Measurements from ENCODE around the gene SKIL.

Gene SKIL

DNA sequence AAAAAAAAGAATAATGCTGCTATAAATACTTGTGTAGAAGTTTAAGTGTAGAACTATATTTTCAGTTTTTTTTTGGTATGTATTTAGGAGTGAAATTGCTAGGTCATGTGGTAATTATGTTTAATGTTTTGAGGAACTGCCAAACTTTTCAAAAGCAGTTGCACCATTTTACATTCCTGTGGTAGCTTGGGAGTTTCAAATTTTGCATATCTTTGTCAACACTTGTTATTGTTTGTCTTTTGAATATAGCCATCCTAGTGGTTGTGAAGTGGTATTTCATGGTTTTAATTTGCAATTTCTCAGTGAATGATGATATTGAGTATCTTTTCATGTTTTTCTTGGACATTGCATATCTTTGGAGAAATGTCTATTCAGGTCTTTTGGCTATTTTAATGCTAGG lies 30.4 kb downstream of the SKIL start:
- no peak for DNase-seq (ENCODE audit: low read depth in 2 of 3, low spot score in 2 of 3)

GRCh38 chr3:170391108-170391507 lies 33.6 kb downstream of the SKIL start:
- DNase-seq (ENCODE audit: low read depth in 2 of 3, low spot score in 2 of 3) = no peak

DNA sequence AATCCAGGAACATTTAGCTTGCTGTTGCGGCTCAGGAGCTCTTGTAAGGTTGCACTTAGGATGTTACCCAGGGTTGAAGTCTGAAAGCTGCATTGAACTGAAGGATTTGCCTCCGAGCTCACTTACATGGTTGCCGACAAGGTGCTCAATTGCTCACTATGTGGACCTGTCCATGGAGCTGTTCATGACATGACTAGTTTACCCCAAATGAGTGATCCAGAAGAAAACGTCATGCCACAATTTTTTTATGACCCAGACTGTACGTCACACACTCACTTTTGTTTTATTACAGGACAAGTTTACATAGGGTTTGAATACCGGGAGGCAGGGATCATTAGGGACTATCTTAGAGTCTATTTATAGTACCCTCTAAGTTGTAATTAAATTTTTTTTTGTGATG lies 40.2 kb downstream of the SKIL start:
- DNase-seq (ENCODE audit: low read depth in 2 of 3, low spot score in 2 of 3) = no peak

DNA sequence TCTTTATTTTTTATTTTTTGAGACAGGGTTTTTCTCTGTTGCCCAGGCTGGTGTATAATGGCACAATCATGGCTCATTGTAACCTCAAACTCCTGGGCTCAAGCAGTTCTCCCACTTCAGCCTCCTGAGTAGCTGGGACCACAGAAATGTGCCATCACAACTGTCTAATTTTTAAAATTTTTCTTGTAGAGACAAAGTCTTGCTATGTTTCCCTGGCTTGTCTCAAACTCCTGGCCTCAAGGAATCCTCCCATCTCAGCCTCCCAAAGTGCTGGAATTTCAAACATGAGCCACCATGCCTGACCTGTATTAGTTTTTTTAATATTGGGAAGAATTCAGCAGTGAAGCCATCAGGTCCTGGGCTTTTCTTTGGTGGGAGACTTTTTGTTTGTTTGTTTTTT lies 47.6 kb downstream of the SKIL start:
- no peak for DNase-seq (ENCODE audit: low read depth in 2 of 3, low spot score in 2 of 3)

DNA sequence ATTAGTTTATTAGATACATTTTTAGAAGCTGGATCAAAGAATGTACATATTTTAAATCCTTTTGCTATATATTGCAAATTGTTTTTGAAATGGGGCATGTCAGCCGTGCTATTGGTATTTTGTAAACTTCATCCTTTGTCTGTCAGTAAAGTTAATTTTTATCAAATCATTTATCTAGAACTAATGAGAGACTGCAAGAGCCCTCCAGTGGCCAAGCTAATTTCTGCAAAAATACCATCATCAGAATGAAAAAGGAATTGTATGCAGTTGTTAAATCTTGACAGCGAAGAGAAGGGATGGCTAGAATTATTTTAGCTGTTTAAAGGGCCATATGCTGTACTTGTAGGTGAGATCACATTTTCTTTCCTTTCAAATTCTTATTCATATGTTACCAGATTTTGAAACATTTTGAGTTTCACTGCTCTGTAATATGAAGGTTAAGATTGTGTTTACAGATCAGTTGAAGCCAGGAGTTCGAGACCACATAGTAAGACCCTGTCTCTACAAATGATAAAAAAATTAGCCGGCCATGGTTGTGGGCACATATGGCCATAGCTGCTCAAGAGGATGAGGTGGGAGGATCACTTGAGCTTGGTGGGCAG lies 53.0 kb downstream of the SKIL start:
- no peak for DNase-seq (ENCODE audit: low read depth in 2 of 3, low spot score in 2 of 3)

GRCh38 chr3:170413291-170413690 lies 55.8 kb downstream of the SKIL start:
- no peak for DNase-seq (ENCODE audit: low read depth in 2 of 3, low spot score in 2 of 3)

GRCh38 chr3:170414202-170414663 lies 56.7 kb downstream of the SKIL start:
- DNase-seq (ENCODE audit: low read depth in 2 of 3, low spot score in 2 of 3) = no peak

DNA sequence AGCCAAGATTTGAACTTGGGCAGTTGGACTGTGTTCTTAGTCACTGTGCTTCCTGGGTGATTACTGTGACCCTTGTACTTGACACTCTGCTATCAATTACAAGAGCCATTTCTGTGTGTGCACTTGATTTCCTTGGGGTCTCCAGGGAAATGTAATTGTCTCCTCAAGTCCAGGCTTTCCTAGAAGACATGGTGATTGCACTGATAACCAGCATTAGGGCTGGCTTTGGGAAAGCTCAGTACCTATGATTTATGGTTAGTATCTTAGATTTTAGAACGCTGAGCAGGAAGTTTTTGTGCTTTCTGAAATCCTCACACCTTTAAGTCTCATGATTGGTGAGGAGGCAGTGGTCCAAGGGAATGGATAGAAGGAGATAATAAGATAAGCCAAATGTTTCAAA lies 59.6 kb downstream of the SKIL start:
- no peak for DNase-seq (ENCODE audit: low read depth in 2 of 3, low spot score in 2 of 3)

DNA sequence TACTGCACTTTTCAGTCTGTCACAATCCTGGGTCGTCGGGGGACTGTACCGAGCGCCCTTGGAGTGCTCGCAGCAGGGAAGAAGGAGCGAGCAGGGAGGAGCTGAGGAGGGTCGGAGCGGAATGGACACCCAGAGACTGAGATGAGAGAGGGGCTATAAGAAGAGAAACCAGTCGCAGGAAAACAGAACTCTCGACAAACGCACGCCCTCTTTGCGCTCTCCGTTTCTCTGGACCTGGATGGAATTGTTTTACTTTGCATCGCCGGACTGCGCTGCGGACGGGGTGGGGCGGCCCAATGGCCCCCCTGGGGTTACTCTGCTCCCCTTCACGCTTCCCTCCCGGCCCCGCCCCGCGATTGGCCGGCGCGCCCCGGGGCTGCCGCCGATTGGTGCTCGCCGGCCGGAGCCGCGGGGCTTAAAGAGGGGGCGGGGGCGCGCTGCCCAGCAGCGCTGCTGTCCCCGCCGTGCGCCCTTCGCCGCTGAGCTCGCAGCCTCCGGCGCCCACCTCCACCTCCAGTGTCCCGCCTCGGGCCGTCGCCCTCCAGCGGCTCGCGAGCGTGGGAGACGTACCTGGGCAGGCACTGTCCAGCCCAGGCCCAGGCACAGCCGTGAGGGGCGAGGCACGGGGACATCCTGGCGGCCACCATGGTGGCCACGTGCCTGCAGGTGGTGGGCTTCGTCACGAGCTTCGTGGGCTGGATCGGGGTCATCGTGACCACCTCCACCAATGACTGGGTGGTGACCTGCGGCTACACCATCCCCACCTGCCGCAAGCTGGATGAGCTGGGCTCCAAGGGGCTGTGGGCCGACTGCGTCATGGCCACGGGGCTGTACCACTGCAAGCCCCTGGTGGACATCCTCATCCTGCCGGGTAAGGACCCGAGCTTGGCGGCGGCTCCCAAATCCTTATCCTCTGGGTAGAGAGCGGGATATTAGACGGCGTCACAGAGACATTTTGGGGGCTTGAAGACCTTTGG lies 61.2 kb downstream of the SKIL start, which contains the start of gene CLDN11:
CLDN11 (plus strand) TSS at position 447 of the 977 bp plus-strand sequence; CDS start at position 646, 199 bp downstream.
- DNase-seq (ENCODE audit: low read depth in 2 of 3, low spot score in 2 of 3) = no peak

GRCh38 chr3:170419557-170420087 lies 62.1 kb downstream of the SKIL start:
- DNase-seq (ENCODE audit: low read depth in 2 of 3, low spot score in 2 of 3) = no peak

DNA sequence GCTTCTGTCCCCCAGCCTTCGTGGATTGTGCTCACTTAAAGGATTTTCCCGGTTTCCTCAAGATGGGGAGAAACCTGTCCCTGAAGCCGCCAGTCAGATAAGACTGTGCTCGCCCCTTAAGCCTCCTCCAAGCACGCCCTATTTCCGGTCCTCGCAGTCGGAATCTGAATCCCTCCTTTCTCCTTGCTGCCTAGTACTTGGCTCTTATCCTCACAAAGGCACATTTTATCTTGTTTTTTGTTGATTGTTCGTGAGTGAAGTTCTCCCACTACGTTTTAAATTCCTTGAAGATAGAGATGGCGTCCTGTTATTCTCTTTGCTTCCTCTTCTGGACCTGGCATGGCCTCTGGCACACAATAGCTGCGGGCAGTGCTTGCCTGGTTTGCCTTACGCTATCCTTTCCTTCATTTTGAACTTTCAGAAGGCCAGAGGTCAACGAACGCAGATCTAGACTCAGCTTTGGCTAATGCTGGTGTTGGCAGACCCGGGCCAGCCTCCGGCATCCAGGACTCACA lies 62.8 kb downstream of the SKIL start:
- no peak for DNase-seq (ENCODE audit: low read depth in 2 of 3, low spot score in 2 of 3)

- no peak for DNase-seq (ENCODE audit: low read depth in 2 of 3, low spot score in 2 of 3)
These were observed 63.7 kb downstream of the SKIL start for GRCh38 chr3:170421111-170421641.

- no peak for DNase-seq (ENCODE audit: low read depth in 2 of 3, low spot score in 2 of 3)
These were observed 64.2 kb downstream of the SKIL start for GRCh38 chr3:170421758-170422157.

- DNase-seq (ENCODE audit: low read depth in 2 of 3, low spot score in 2 of 3) = no peak
These were observed 65.6 kb downstream of the SKIL start for GRCh38 chr3:170423001-170423615.

DNA sequence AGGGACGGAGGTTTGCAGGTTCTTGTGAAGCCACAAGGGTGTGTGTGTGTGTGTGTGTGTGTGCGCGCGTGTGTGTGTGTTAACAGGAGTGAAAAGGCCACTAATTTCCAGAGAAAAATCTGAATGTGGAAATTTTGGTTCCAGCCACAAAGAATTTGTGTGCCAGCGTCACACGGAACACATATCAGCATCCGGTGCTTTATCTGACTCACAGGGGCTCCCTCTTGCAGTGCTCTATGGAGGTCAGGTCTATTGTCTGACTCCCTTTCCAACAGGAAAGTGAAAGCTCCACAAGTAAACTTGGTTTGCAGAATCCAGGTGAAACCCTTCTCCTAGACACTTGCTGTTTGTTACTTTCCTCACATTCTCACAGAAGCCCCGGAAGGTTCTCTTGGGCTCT lies 67.4 kb downstream of the SKIL start:
- no peak for DNase-seq (ENCODE audit: low read depth in 2 of 3, low spot score in 2 of 3)

- no peak for DNase-seq (ENCODE audit: low read depth in 2 of 3, low spot score in 2 of 3)
These were observed 68.2 kb downstream of the SKIL start for GRCh38 chr3:170425491-170426239.

- no peak for DNase-seq (ENCODE audit: low read depth in 2 of 3, low spot score in 2 of 3)
These were observed 68.8 kb downstream of the SKIL start for GRCh38 chr3:170426240-170426797.

DNA sequence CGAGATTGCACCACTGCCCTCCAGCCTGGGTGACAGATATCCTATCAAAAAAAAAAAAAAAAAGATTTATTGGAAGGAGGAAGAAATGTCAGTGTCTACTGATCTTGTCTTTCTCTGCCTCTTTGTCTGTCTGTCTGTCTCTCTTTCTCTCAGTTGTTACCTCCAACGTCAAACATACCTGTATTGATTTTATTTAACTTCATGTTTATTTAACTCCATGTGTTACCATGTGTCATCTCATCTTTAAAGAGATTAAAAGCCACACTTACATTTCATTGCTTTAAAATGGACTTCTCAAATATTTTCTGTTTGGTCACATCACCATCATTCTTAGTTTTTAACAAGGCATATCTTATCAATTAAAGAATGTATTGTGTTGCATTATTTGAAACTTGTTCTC lies 70.6 kb downstream of the SKIL start:
- no peak for DNase-seq (ENCODE audit: low read depth in 2 of 3, low spot score in 2 of 3)

DNA sequence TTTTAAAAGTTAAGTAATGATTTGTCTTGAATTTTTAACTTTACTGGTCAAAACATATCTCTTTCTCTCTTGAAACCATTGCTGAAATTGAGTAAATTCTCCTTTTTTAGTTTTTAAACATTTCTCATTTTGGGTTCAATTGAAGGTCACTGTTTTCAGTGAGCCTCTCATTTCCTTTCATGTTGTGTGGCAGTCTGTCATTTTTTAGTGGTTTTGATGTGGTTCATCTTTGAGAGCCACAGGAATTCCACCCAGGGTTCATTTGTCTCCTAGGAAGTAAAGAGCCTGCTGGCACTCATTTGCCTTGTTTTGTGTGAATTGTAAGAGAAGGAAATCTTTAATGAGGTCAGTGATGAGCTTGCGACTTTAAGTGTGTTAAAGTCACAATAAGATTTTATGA lies 71.5 kb downstream of the SKIL start:
- no peak for DNase-seq (ENCODE audit: low read depth in 2 of 3, low spot score in 2 of 3)

DNA sequence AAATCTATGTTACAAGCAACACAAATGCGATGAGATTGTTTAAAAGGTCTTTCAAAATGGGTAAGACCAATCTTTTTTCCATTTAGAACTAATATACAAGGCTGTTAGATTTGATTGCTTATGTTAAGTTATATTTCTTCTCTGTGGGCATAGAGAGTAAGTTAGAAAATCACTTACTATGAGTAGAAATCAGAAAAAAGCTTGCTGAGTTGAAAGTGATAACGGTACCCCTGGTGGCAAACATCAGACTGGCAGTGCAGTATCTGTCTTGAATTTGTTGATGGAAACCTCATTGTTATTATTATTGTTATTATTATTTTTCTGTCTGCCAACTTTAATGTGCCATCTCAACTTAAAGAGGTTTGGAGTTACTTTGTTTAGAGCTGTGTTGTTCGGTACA lies 73.5 kb downstream of the SKIL start:
- DNase-seq (ENCODE audit: low read depth in 2 of 3, low spot score in 2 of 3) = no peak
